ENCODE data around the gene VWC2L.

VWC2L gene

DNA sequence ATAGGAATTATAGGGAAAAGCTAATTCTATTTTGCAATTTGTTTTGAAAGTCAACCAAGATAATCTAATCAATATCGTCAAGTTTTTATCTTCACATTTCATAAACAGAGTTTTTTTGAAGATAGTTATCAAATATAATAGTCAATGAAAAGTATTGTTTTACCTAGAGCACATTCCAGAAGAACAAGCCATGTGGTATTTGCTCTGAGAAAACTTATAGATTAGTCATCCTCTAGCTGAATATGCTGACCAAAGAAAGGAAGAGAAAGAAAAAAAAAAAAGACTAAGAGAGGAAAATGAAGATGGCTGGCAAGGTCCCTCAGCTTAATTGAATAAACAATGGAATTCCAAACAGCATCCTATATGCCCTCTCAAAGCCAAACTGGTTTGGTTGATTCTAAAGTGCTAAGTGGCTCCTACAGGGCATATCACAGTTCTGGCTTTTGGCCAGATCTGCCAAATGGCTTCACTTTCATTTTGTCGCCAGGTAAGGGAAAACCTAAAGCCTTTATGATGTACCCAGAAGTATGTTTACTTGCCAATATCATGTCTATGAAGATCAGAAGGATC is 132.6 kb downstream of the VWC2L start:
- DNase-seq = no peak

DNA sequence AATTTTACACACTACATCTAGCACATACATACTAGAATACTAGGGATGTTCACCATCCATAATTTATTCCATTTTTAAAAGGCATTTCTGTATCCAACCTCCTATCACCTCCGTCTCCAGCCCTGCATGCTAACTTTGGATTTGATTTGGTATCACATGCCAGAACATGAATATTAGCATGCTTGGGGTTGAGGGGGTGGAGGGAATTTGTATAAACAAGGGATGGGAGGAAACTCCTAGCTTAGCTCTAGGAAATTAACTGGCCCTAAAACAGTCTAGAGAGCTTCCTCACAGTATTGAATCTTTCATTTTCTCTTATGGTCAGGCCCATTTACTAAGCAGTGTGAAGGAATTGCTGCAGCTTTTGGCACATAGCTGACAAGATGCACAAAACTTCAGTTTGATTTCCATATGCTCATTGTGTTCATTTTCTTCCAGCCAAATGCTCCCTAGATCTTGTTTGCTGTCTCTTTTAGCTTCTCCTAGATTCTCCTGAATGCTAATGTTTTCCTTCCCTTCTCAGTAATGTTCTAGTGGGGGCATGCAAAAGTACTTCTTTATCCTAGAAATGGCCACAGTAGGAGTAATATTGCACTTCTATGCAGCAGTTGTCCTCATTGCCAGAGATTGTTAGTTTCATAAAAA is 135.2 kb downstream of the VWC2L start:
- no peak for DNase-seq

DNA sequence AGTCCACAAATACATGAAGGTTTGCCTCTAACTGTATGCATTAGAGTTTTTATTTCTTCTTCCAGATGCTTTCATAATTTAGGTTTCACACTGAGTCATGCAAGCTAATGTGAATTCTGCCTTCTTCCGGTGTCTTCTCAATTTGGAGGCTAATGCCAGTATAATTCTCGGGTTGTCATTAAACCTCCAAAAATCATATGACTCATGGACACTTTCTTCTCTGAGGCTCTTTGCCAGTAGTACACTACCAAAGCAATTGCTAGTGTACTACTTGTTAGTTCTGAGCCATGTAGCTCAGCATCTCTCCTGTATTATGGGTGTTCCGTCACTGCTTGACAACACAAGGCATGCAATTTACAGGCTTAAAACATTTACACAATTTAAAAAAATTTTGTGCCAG is 137.1 kb downstream of the VWC2L start:
- no peak for DNase-seq

DNA sequence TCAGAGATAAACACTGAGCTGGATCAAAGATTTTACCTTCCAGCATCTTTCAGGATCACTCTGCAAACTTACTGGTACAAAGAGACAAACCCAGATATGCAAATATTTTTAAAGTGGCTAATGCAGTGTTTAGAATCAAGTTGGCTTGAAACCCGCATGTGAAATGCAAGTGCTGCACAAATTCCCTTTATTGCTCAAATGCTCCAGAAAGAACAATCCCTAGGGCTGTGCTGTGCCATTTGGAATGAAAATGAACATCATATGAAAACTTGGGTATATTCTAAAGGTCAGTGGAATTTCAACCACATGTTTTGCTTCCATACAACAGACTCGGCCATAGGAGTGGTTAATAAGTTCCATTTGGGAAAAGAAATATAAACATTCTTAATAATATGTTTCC is 139.1 kb downstream of the VWC2L start:
- no peak for DNase-seq

DNA sequence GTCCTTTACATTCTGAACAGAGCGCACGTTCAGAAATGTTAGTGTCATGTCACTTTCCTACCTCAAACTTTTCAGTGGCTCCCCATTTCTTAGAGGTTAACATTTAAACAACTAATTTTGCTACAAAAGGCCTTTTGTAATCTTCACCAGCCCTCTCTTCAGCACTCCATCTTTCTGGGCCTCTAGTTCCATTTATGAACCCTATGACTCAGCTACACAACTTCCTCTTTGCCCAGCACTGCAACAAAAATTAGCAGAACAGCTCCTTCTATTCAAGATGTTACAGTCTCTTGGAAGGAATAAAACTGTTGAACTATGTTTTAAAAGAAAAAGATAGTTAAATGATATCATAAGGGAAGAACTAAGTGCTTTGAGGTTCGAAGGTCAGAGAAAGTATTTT is 139.9 kb downstream of the VWC2L start:
- no peak for DNase-seq

DNA sequence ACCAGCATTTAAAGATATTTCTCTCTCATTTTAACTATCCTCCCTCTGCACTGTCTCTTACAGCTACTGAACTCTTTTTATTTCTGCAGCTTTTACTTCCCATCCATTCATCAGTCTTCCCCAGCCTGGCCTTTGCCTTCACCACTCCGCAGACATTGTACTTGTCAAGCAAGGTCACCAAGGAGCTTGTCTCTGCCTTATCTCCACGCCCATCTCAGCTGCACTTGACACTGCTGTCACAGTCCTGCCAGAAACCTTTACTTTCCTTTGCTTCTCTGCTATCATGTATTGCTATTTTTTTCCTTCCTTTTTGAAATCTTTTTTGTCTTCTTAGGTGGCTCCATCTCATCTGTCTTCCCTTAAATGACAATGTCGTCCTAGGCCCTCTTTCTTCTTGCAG is 147.0 kb downstream of the VWC2L start:
- DNase-seq = no peak

DNA sequence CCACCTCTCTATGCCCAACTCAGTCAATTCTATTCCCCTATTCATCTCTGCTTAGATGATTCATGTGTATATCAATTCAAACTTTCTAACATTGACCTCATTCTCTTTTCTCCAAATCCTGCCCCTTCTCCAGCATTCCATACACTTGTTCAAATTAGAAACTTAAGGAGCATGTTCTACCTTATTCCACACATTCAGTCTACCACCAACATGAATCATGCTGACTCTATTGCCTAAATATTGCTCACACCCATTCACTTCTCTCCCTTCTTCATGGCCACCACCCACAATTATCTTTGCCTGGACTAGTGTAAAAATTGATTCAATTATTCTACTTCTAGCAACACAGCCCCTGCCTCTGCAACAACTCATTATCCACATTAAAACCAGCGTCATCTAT is 147.5 kb downstream of the VWC2L start:
- no peak for DNase-seq

DNA sequence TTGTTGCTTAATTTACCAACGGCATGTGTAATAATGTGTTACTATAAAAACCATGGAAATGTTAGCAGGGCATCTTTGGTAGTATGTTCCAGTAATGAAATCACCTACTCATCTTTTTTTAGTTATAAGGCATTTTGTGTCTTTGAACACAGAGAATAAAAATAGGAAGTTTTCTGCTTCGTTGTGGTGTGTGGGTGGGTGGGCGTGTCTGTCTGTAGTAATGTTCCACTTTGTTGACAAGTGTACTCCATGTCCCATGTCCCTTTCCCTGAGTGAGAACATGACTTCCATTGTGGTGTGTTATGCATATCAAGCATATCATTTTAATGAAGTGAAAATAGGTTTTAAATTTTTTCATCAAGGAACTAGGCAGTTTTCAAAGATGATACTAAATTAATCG is 149.3 kb downstream of the VWC2L start:
- DNase-seq = no peak

DNA sequence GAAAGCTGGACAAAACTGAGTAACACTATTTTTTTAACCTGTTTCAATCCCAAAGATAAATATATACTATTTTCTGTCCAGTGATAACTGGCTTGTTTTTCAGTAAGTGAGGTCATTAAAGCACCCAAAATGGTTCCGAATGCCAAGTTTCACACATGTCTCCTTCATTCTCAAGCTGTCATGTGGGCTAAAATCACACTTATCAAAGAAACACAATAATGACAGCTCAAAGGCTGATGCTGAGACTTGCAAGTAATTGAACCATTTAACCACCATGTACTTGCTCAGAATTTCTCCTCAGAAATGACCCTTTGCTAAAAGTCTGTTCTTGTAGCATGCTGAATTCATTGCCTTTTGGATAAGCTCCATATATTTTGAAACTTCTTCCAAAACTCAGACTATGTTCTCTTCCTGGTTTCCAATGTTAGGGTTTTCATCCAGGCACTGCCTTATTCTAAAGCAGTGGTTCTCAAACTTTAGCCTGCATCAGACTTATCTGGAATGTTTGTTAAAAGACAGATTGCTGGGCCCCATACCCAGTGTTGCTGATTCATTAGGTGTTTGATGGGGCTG is 149.8 kb downstream of the VWC2L start:
- no peak for DNase-seq

DNA sequence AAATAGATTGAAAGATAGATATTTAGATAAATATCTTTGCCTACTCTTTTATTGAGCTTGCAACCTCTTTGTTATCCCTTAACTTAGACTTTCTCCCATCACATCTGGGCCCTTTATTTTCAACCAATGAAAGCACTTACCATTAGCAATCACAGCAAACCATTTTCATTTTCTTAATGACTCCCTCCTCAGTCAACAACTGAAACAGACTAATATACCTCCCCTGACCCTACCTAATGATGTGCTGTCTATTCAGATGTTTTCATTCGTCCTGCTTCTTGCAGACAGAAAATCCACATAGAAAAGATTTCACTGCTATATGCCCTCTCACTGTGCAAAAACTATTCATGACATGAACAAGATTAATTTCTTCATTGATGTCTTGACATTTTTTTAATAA is 154.4 kb downstream of the VWC2L start:
- no peak for DNase-seq

DNA sequence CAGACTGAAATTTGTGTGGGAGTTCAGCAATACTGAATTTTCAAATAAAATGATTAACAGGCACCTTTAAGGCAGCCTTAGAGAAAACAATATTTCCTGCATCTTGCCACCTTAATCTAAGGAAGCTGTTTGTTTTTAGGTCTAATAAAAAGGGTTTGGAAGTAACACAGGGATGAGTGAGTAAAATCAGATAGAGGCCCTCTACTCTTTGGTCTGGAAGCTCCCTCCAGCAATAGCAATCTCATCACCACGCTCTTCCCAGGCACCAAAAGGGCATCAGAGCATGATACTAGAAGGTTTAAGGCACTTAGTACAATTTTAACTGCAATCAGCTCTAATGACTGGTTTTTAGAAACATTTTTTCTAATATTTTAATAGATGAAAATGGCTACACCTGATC is 155.6 kb downstream of the VWC2L start:
- DNase-seq = no peak

DNA sequence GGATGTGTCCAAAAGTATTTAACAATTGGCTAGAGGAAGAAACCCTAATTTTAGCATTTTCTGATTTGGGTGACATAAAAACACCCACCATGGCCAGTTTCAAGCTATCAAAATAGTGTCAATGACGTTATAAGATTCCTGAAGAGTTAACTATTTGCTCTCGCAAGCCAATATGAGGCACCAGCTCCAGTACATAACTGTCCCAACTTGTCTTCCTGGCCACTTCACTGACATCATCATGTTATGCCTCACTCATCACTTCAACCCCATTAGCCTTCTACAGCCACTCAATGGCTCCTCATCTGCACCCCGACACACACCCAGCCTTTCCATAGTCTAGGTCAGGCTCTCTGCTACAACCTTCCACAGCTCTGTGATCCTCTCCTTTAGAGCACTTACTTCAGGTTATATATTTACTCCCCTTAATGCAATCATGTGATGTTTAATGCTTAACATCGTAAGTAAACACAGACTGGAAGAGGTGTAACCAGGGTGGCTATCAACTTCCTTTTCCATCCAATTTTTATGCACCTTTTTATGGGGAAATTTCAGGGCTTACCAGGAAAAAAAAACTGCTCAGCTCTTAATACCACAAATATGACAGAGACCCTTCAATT is 158.7 kb downstream of the VWC2L start:
- no peak for DNase-seq

DNA sequence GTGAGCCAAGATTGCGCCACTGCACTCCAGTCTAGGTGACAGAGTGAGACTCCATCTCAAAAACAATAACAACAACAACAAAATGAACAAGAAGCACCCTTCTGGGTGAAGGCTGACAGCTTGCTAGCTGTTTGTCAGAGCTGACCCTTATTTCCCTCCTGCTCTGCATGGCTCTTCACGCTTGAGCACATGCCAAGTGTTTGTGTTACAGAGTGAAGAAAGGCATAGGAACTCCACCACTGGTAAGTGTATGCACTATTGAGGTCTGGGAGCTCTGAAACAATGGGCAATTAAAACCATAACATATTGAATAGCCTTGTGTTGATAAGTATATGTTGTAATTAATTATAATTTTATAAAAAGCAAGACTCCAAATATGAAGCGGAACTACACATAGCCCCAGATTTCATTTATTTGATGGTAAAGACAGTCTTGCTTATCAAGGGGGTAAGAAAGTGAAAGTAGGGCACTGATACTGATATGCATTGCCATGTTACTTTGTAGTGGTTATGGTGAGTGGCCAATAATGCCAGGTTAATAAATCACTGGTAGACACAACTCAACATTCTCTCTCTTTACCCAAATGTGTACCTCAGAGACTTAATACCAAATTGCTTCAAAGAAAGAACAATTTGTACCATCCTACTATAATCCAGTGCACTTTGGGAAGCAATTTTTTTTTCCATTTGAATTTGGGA is 163.4 kb downstream of the VWC2L start:
- no peak for DNase-seq

DNA sequence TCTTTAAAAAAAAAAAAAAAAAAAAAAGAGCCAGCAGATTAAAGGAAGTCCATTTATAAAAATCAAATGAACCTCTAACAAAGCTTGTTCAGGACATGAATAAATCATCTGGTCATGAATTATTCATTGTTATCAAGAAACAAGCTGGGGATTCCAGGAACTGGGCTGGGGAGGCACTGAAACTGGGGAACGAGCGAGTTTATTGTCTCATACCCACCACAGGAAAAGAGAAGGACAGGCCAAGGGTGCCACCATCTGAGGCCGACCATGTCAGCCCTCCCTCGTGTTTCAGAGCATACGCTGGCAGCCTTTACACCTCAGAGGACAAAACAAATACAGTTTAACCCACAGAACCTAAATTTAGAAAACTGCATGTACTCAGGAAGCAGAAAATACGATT is 164.2 kb downstream of the VWC2L start:
- no peak for DNase-seq

DNA sequence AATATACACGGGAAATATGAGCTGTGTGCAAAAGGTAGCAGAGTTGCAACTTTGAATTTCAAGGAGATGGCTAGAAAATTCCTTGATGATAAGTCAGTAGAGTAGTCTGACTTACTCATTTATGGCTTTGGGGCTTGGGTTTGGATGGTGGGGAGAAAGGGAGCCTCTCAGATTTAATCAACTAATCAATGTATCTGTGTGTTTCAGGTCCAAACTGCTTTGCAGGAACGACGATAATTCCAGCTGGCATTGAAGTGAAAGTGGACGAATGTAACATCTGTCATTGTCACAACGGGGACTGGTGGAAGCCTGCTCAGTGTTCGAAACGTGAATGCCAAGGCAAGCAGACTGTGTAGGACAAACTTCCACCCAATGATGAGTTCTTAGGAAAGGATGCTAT is 164.6 kb downstream of the VWC2L start:
- no peak for DNase-seq

DNA sequence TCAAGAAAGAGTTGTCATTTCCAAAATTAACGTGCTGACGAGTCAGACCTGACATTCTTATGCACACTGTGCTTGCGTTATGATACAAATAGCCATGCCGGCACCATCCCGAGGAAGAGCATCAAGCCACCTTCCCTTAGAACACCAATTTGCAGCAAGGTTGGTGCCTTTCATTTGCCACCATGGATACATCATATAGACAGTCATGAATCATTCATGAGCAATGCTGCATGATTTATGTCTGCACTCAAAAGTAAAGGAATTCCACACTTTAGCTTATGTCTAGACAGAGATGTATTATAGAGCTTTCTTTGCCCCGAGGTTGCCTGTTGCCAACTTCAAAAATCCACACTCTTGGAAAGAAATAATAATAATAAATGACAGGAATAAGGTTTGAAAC is 166.9 kb downstream of the VWC2L start:
- no peak for DNase-seq

DNA sequence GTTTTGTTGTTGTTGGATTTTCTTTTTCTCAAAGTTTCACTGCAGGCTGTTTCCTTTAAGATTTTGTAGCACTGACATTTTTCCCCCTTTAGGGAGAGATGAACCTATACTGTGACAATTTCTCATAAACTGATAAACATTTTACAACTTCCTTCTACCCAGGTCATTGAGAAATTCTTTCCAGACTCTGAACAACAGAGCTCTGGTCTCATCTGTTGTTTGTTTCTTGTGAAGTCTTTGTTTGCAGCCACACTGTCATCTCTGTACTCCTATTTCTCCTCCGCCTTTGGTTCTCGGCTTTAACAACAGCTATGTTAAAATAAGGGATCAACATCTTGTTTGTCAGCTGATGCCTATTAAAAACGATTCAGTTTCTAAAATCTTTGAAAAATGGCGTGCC is 167.6 kb downstream of the VWC2L start:
- no peak for DNase-seq

DNA sequence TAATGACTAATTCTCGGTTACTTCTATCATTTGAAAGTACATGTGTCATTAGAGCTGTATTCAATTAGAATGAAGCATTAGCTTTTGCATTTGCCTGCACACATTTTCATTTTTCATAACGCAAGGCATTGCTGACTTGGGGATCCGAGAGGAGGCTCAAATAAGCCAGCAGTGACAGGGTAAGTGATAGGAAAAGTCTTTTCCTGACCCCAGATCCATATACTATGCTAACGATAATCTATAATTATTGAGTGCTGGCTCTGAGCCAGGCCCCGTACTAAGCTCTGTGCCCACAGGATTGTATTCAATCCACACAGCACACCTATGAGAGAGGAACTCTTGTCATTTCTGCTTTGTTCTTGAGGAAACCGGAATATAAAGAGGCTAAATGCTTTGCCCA is 168.2 kb downstream of the VWC2L start:
- no peak for DNase-seq

DNA sequence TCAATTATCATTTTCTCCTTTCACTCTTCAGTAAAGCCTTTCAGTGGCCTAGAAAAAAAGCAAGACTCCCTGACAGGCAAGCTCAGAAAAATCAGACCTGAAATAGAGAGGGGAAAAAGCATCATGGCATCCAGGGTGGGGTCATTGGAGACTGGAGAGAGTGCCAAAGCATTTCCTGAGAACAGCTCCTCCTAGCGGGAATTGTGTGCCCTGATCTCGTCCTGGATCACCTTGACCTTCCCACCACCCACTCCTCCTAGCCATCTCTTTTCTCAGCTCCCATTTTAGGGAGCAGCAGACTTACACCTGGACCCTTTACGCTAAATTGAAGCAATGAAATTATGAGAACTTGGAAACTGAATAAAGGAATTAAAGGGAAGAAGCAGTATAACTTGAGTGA is 176.6 kb downstream of the VWC2L start:
- no peak for DNase-seq

DNA sequence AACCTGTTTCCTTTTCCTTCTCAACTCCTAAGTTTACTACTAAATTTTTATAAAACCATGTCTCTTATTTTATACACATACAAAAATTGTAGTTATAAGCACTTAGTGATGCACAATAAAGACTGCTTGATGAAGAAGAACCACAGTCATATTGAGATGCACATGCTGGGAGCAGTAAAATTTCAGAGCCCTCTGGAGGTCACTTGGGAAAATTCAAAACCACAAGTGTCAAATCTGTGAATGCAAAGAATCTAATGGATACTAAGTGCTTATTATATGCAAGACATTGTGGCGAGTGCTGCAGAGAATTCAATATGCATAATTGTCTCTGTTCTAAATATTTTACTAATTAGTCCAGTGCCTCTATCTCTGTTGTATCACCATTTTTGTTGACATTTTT is 180.5 kb downstream of the VWC2L start:
- no peak for DNase-seq

DNA sequence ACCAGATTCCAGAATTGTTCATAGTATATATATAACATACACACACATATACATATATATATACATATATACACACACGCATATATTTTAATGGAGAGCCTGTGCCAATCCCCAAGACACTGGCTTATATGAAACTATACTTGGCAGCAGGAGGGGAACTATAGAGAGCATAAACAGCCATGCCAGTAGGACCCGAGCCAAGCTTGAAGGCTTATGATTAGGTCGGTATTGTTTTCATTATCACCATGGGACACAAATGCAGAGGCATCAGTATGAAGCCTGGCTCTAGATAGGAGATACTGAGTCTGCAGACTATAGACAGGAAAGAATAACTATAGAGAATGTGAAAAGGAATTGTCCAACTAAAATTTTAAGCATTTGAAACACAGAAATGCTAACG is 181.2 kb downstream of the VWC2L start:
- no peak for DNase-seq

DNA sequence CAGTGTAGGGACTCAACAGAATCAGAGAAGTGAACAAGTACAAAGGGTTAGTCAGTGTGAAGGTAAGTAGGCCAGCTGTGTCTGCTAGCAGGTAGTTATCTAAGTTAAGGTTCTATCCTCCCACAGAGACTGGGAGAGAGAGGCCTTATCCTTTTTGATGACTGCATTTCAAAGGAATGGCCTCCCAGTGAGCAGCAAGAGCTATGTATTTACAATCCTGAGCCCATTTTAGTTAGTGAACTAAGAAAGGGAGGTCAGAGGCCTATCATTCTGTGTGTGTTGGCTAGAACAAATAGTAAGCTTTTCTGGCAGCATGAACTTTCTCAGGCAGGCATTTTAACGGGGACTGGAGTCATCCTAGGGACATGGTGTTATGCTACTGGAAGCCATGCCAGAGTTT is 182.9 kb downstream of the VWC2L start:
- DNase-seq = no peak

DNA sequence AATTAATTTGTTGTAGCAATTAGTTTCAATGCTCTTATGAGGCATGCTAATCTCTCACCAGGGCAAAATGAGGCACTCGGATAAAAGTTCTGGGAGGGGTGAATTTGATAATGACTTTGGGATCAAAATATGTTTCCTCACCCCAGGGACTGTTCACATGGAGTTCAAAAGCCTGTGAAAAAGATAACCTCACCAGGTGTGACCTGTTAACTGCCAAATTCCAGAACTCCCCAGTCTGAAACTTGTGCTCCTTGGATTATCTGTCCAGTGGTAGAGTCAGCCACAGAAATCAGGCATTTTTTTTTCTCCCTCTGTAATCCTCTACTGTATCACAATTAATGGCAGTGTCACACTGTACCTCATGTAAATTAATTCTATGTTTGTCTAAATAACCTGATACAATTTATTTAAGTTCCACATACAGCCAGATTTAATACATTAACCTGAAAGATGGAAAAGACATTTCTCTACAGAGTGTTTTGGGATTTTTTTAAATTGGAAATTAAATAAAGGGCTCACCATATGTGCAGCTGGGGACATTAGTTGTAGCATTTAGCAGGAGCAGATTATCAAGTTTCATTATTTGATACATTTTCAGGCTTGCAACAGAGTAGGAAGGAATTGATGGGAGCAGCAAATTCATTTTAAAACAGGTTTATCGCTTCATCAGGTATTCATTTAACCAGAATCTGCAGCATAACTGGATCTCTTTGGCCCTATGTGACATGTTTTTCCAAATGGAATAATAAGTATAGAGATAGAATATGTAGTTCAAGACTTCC is 191.2 kb downstream of the VWC2L start:
- no peak for DNase-seq
